Stimulated activated CD4-positive, alpha-beta T cell treated with anti-CD3 and anti-CD28 coated beads, Interleukin-2, amount 100 ng/mL, for 24 hours (primary cell): Measurements from ENCODE around the gene HSPG2.
A peak's percentile ranks its signal among the peaks of the same experiment; 100 is the strongest.
"Not testable (repeated sequence)": the region's sequence is repeated elsewhere in the genome, so short reads cannot be mapped to it uniquely, and the experiment has no call there.

Experiments used
- DNase-seq, 2 donors: peaks; one replicate each; pipeline ENCODE4 v3.0.0-alpha.2; 2020

HSPG2 gene

DNA sequence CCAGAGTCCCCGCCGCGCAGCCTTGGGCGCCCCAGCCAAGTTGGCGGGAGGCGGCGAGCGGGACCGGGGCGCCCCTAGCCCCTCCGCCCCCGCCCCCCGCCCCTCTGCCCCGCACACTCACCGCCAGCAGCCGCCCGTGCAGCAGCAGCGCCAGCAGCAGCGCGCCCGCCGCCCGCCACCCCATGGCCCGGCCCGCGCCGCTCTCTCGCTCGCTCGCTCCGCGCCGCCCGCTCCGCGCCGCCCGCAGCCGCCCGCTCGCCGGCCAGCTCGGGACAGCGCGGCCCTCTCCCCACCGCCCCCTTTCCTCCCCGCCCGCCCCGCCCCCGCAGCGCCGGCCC lies at the start of gene HSPG2:
TSS of gene HSPG2 (minus strand) at position 277 of the 338 bp plus-strand sequence. CDS start at position 184, 93 bp downstream.
- no peak for DNase-seq

DNA sequence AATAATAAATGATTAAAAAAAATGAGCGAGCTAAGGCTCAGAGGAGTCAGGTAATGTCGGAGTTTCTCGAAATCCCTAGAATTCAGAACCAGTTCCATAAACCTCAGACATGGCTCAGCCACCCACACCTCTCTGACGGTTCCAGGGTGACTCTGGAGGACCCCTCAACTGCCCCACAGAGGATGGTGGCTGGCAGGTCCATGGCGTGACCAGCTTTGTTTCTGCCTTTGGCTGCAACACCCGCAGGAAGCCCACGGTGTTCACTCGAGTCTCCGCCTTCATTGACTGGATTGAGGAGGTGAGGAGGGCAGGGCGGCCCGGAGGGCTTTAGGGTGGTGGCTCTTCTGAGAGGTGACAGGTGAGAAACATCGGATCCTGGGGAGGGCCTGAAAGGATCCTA lies 49.3 kb upstream of the HSPG2 start:
- not testable (repeated sequence) for DNase-seq

DNA sequence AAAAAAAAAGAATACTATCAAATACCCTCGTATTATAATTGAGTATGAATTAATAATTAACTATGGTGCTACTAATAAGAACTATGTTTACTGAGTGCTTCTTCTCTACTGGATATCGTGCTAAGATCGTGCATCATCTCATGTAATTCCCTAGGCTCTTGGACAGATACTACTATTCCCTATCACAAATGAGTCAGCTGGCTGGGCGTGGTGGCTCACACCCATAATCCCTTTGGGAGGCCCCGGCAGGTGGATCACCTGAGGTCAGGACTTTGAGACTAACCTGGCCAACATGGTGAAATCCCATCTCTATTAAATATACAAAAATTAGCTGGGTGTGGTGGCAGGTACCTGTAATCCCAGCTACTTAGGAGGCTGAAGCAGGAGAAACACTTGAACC lies 48.8 kb upstream of the HSPG2 start:
- DNase-seq, result not testable (repeated sequence)

DNA sequence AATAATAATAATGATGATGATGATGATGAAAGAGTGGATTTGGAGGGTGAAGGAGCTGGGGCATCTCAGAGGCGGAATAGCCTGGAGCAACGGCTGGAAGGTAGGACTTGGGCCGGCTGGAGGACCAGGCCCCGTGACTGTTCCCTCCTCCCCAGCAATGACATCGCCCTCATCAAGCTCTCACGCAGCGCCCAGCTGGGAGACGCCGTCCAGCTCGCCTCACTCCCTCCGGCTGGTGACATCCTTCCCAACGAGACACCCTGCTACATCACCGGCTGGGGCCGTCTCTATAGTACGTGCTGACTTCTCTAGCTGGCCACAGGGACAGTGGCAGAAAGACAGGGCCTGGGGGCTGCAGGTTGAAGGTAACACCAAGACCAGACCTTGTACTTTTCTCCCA lies 46.4 kb upstream of the HSPG2 start:
- DNase-seq, result not testable (repeated sequence)

DNA sequence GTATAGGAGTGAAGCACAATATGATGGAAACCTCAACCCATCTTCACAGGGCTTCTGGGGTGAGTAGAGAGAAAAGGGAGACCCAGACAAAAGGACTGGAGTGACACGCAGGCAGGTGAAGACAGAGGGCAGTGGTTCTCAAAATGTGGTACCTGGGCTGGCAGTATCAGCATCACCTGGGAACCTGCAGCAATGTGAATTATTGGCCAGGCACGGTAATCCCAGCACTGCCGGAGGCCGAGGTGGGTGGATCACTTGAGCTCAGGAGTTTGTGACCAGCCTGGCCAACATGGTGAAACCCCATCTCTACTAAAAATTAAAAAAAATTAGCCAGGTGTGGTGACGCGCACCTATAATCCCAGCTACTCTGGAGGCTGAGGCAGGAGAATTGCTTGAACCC lies 45.0 kb upstream of the HSPG2 start:
- not testable (repeated sequence) for DNase-seq

DNA sequence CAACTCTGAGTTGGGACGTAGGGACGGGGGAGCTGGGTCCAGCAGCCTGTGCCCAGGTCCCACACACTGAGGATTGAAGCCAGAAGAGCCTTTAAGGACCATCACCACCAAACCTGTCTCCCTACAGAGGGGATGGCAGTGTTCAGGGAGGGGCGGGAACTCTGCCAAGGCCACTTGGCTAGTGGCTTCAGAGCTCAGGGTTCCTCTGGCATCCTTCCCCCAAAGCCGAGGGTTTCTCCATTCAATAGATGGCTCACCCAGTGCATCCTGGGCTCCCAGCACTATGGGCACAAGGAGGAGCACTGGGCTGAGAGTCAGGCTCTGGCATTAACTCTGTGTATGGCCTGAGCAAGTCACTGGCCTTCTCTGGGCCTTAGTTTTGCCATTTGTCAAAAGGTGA lies 44.1 kb upstream of the HSPG2 start:
- not testable (repeated sequence) for DNase-seq

DNA sequence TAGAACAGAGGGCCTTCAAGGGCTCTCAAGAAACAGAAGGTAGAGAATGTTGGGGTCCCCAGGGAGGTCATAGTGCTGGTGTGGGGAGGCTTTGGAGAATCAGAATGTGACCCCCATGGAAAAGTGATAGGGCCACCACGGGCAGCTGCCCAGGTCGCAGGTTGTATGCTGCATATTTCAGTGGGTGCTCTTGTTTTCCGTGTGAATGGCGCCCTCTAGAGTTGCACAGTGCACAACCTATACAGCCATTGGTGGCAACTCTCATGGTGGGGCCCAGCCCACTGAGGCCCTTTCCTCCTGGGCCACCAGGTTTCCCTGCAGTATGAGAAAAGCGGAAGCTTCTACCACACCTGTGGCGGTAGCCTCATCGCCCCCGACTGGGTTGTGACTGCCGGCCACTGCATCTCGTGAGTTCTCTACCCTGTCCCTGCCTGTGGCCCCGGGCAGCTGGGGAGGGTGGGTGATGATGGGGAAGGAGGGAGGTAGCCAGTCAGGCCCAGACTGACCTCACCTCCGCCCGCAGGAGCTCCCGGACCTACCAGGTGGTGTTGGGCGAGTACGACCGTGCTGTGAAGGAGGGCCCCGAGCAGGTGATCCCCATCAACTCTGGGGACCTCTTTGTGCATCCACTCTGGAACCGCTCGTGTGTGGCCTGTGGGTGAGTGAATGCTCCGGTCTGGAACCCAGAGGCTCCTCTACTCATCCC lies 43.6 kb upstream of the HSPG2 start:
- DNase-seq, result not testable (repeated sequence)

DNA sequence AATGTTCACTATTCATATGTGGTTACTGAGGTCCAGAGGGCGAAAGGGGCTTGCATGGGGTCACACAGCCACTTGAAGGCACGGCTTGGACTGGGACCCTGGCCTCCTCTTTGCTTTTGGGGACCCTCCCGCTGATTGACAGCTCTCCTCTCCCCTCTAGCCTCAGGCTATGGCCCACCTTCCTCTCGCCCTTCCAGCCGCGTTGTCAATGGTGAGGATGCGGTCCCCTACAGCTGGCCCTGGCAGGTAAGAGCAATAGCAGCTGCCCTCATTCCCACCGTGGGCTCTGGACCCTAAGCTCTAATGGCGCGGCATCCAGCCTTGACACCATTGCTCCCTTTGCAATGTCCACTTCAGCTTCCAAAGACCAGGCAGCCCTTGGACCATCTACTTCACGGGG lies 41.1 kb upstream of the HSPG2 start:
- DNase-seq, result not testable (repeated sequence)

DNA sequence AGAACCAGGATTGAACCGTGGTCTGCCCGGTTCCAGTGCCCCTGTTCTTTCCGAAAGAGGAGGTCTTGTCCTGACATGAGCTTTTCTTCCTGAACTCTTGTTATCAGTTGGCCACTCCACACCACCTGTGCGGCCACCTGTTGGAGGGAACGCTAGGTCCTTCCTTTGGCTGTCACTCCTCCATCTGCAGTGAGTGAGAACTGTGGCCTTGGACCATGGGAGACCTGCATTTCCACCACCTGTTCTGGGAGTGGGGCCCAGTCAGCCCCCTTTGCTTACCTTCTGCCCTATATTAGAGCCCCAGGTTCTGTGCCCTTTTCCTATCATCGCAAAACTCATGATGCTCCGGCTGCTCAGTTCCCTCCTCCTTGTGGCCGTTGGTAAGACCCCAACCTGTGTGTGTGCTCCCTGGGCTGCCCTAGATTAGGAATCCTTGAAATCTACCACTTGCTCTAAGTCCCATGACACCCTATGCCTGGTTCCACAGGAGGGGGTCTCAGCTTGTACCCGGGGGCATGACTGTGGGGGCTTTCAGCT lies 39.7 kb upstream of the HSPG2 start, which contains the start of gene CELA3B:
TSS of gene CELA3B (plus strand) at position 320 of the 537 bp plus-strand sequence. CDS start at position 338, 18 bp downstream.
- DNase-seq, result not testable (repeated sequence)

DNA sequence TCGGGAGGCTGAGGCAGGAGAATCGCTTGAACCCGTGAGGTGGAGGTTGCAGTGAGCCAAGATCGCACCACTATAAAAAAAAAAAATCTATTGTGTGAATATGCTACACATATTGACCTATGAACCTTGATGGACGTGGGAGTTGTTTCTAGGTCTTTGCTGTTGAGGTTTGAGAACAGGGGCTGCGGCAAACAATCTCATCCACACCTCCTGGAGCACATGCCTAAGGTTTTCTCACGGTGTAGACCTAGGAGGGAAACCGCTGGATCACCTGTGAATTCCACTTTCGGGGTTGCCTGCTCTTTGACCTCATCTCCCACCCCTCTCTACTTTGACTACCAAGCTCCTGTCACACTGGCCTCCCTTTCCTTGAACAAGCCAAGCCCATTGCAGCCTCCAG lies 38.2 kb upstream of the HSPG2 start:
- DNase-seq, result not testable (repeated sequence)

DNA sequence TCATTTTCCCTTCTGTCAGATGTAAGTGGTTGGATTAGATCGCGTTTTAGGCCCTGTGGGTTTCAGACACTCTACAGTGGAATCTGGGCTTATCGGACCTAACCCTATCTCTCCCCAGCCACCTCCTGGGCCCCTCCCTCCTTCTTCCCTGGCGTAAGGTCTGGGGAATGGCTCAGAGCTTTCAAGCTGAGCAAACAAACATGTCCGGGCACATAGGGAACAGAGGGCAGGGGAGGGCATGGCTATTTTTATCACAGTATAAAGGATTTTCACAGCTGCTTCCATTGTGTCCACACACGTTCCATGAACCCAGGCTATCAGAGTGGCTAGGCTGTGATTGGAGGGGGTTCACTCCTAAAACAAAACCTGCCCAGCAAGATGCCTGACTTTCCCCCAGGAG lies 37.6 kb upstream of the HSPG2 start:
- DNase-seq, result not testable (repeated sequence)

DNA sequence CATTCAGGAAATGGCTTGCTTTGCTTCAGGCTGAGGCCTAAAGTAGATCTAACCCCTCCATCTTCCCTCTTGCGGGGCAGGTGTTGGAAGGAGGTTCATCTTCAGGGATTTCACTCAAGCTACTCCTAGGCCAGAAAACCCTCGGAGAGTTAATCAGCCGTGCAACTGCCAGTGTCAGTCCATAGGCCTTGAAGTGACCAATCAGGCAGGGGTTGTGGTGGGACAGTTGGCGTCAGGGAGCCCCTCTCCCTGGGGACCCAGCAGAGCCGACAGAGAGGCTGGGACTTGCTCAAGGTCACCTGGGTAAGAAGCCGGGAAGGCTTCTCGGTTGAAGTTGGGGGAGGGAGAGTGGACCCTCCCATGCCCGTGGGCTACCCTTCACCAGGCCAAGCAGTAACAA lies 36.8 kb upstream of the HSPG2 start:
- not testable (repeated sequence) for DNase-seq

DNA sequence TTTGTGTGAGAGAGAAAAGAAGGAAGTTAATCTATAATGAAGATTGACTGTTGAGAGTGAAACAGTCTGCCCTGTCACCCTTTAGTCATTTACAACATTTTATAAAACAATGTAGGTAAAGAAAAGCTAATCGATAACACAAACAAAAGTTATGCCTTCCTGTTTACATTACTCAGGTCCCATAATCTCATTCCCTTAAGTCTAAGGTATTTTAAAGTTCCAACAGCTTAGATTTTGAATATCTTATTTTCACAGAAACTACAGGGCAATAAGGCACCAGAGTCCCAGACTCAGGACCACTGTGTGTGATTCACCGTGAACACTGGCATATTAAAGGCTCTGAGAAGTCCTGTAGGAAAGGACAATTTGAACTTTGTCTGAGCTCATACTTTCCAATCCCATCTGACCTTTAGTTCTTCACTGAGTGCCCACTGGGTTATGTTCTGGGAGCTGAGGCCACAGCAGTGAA lies 35.9 kb upstream of the HSPG2 start:
- not testable (repeated sequence) for DNase-seq

DNA sequence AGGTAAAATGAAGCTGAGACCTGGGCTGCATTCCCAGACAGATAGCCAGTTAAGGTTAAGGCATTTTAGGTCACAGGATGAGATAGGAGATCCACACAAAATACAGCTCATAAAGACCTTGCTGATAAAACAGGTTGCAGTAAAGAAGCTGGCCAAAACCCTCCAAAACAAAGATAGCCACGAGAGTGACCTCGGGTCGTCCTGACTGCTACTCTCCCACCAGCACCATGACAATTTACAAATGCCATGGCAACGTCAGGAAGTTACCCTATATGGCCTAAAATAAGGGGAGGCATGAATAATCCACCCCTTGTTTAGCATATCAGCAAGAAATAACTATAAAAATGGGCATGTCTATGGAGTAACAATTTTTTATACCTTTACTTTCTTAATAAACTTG lies 33.4 kb upstream of the HSPG2 start:
- not testable (repeated sequence) for DNase-seq

DNA sequence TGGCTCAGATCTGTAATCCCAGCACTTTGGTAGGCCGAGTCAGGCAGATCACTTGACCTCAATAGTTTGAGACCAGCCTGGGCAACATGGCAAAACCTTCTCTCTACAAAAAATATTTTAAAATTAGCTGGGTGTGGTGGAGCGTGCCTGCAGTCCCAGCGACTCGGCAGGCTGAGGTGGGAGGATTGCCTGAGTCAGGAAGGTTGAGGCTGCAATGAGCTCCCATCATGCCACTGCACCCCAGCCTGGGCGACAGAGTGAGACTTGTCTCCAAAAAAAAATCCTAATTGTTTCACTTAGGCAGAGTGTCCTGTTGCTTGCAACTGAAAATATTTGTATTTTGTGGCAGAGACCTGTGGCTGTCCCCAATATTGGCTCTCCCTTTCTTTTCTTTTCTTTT lies 32.0 kb upstream of the HSPG2 start:
- DNase-seq, result not testable (repeated sequence)

DNA sequence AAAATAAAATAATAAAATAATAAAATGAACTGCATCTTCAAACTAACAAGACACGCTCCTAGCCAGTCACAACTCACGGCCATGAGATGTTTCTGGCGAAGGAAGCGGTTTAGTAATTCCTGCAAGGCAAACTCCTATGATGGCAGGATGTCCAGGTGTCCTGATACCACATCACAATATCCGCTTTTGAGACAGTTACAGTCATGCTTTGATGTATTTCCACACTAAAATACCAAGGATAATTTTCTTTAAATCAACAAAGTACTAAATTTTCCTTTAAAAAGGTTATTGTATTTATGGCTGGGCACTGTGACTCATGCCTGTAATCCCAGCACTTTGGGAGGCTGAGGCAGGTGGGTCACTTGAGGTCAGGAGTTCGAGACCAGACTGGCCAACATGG lies 30.1 kb upstream of the HSPG2 start:
- not testable (repeated sequence) for DNase-seq

DNA sequence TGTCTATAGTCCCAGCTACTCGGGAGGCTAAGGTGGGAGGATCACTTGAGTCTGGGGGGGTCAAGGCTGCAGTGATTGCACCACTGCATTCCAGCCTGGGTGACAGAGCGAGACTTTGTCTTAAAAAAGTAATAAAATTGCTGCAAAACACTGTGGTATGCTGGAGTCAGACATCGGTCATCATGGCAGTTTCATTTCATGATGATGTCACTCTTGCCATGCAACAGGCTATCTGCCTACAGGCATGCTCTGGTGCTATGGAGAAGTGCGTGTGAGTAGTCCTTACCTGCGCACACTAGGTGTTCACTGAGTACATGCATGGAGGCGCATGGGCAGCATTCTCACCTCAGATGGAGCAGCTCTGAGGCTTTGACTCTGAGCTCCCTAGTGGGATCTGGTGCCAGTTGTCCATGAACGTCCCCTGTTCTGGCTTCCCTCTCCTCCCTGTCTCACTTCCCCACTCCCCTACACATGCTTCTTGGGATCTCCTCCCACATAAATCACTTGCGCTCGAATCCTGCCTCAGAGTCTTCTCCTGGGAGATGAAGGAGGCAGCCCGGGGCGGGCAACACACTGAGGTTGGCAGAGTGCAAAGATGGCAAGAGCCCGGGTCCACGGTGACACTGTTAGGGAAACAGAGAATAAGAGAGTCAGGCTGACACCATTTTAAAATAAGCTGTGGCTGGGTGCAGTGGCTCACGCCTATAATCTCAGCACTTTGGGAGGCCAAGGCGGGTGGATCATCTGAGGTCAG lies 29.3 kb upstream of the HSPG2 start:
- no peak for DNase-seq

DNA sequence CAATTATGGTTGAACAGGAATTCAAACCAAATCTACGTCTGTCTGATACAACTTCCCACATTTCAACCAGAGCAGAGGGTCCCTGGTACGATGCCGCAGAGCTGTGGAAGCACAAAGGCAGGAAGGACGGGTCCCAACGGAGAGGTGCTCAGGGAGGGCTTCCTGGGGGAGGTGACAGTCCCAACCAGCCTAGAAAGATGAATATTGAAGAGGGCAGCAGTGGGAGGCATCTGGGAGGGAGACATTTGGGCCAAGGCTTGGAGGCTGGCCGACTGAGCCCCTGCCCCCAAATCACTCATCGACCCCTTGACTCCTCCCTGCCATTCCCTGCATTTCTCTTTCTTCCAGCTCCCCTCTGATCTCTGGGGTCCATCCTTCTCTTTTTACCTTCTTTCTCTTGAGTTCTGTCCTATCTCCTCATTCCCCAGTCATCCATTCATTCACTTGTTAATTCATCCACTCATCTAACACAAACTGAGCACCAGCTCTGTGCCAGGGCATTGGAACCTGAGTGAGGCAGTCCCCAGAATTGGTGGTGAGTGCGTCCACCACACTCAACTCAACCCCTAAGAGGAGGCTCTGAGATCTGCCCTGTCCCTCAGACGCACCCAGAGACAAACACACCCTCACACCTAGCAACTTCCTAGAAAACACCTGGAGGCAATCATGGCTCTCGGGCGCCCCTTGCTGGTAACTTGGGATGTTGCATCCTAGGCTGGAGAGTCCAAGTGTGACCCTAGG lies 26.5 kb upstream of the HSPG2 start:
- peak; percentile 88 to 89 for DNase-seq

DNA sequence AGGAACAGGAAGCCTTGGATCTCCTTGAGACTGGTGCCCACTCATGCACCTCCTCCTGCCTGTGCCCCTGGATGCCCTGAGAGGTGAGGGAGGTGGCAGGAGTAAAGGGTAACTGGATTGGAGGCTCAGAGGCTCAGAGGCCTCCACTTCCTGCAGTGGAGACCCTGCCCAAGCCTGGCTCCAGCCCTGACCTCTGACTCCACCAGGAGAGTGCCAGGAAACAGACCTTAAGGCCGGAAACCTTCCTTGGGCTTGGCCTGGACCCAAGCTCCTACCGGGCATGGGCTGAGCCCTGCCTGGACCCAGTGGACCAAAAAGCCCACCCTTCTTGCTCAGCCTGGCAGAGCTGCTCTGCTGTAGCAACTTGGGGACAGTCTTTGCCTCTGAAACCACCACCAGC lies 24.7 kb upstream of the HSPG2 start:
- DNase-seq, result no peak

DNA sequence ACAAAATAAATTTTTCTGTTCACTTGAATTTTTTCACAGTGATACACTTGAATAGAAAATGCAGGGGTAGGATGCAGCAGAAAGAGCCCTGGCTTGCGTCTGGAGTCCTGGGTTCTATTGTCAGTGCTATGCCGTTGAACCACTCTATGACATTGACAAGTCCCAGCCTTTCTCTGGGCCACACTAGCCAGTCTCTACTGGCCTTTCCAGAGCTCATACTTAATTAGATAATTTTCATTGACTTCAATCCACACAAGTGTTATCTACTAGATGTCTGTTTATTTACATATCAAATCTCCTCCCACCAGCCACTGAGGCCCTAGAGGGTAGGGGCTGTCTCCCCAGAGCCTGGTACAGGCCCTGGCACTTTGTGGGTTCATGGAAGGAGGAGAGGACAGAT lies 24.2 kb upstream of the HSPG2 start:
- DNase-seq, result no peak

DNA sequence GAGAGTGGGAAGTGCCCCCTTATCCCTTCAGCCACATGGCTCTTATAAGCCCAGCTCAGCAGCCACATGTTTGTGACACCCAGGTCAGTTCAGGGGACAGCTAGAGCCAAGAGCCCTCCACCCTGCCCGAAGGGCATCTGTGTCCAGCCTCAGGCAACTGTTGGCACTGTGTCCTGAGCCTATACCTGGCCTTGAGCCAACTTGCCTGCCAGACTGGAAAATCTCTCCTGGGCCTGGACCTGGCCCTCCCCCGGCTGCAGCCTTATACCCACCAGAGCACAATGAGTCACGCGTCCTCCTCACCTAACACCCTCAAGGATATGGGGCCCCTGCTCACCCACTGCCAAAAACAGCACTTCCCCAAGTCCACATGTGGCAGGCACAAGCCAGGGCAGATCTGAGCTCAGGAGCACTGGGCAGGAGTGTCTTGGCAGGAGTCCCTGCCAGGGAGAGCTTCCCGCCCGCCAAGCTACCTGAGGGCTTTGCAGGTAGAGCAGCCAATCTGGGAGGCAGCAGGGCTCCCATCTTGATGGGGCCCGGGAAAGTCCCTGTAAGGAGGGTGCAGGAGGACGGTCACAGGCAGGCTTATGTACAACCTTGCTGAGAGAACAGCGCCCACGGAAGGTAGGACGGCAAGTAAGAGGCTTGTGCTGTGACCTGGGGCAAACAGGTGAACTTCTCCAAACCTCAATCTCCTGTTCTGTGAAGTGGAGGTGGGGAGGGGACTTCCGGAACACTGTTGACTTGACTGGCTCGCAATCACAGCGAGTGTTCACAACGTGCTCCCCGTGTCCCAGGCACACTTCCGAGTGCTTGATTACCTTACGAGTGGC lies 19.8 kb upstream of the HSPG2 start:
- DNase-seq, result peak; percentile 37 to 46
